SK-N-SH treated with all-trans-retinoic acid at 6 μM for 48 hours (cell line): ENCODE measurements around the gene CYBC1.

Experiments used
- BACH2 ChIP-seq: fragments of 250-450 bp; sonication (Bioruptor Pico); IDR thresholded peaks from 2 replicates; pipeline ENCODE4 v1.9.0; 2021; ENCODE audit warnings: mild to moderate bottlenecking, borderline replicate concordance
- CSDC2 ChIP-seq: fragments of 250-450 bp; sonication (Bioruptor Pico); IDR thresholded peaks from 2 replicates; pipeline ENCODE4 v1.5.0; 2020; ENCODE audit warnings: mild to moderate bottlenecking, moderate library complexity
- ESRRG ChIP-seq: fragments of 250-450 bp; sonication (Bioruptor Pico); IDR thresholded peaks from 2 replicates; pipeline ENCODE4 v1.6.1; 2021; ENCODE audit warnings: mild to moderate bottlenecking
- RARB ChIP-seq: fragments of 250-450 bp; sonication (Bioruptor Pico); IDR thresholded peaks from 2 replicates; pipeline ENCODE4 v1.8.0; 2021; ENCODE audit warnings: mild to moderate bottlenecking, moderate library complexity
- ZFP30 ChIP-seq: fragments of 450-650 bp; formaldehyde crosslinking; IDR thresholded peaks from 2 replicates; pipeline ENCODE4 v1.5.0; 2022; ENCODE audit warnings: mild to moderate bottlenecking, moderate library complexity
- ZNF565 ChIP-seq: fragments of 450-650 bp; formaldehyde crosslinking; conservative IDR thresholded peaks from 2 replicates; pipeline ENCODE4 v1.5.0; 2020; ENCODE audit warnings: low read depth, mild to moderate bottlenecking, moderate library complexity
- ZNF8 ChIP-seq: fragments of 450-650 bp; formaldehyde crosslinking; IDR thresholded peaks from 2 replicates; pipeline ENCODE4 v1.5.0; 2020; ENCODE audit warnings: mild to moderate bottlenecking, moderate library complexity
- TF ChIP-seq, protein P1 (sequence below): fragments of 250-450 bp; sonication (Bioruptor Pico); IDR thresholded peaks from 2 replicates; pipeline ENCODE4 v1.8.0; 2020; ENCODE audit warnings: mild to moderate bottlenecking, moderate library complexity, borderline replicate concordance

DNA sequence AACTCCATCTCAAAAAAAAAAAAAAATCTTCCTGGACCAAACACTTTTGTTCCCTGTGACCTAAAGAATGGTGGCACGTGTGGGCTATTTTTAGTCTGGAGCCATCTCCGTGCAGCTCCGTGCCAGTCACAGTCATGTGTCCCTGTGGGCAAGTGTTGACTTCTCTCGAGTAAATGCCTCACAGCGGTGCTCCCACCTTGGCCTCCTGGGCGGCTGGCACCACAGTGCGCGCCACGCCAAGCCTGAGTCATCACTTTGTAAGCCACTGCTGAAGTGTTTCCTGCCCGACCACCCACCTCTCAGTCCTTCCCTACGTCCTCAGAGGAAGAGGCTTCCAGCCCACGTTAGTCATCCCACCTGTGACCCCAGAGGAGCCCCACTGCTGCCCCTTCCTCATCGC lies 43.3 kb downstream of the CYBC1 start:
- TF ChIP-seq ZNF565 (no peak), RARB (CRISPR knock-in tag) (no peak), CSDC2 (CRISPR knock-in tag) (no peak), ZFP30 (CRISPR knock-in tag) (no peak), ESRRG (CRISPR knock-in tag) (no peak), ZNF8 (CRISPR knock-in tag) (no peak), BACH2 (CRISPR knock-in tag) (no peak)
- TF ChIP-seq, protein P1, sequence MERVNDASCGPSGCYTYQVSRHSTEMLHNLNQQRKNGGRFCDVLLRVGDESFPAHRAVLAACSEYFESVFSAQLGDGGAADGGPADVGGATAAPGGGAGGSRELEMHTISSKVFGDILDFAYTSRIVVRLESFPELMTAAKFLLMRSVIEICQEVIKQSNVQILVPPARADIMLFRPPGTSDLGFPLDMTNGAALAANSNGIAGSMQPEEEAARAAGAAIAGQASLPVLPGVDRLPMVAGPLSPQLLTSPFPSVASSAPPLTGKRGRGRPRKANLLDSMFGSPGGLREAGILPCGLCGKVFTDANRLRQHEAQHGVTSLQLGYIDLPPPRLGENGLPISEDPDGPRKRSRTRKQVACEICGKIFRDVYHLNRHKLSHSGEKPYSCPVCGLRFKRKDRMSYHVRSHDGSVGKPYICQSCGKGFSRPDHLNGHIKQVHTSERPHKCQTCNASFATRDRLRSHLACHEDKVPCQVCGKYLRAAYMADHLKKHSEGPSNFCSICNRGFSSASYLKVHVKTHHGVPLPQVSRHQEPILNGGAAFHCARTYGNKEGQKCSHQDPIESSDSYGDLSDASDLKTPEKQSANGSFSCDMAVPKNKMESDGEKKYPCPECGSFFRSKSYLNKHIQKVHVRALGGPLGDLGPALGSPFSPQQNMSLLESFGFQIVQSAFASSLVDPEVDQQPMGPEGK (CRISPR knock-in tag) = no peak
